Smooth muscle cell of the brain vasculature (primary cell): ENCODE results near the gene ADCY2.

Source experiments
- DNase-seq: peaks from one replicate; pipeline ENCODE4 v3.0.0-alpha.2; 2012; ENCODE audit warnings: low read depth, low spot score

ADCY2 gene

DNA sequence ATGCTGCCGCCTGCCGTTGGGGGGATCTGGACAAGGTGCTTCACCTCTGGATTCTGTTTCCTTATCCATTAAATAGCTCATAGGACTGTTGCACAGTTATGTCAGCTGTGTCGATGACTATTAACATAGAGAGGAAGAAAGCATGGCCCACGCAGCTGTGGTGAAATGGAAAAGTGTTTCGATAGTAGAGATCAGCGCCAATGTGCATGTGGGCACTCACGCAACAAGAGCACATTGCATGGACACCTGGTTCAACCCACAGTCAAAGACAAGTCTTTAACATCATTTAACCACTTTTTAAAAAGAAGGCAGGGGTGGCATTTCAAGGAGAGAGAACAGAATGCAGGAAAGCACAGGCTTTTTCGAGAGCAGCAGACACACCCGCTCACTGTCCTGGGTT lies 107.6 kb downstream of the ADCY2 start:
- DNase-seq, result no peak

DNA sequence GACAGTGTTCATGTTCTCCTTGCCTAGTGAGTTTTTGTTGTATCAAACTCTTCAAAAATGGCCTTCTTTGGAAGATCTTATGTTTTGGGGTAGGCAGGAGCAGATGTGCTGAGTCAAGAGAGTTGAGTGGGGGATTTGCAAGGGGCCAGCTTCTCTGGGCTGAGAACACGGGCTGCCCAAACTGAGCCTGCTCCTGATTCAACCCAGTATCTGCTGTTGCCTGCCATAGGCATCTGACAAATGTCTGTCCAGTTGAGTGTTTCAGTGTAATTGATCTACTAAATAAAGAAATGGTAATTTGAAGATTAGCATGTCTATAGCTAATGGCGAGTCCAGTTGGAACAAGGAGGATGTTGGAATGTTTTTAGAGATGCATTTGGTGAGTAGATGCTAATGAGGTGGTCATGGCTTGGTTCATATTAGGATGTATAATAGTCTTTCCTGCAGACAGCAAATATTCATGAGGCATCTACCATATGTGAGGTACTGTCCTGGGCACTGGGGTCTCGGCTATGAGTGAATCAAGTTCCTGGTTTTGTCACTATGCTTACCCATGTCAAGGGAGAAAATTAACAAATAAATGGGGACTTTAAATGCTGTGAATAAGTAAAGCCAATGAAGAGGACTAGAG lies 119.5 kb downstream of the ADCY2 start:
- no peak for DNase-seq

DNA sequence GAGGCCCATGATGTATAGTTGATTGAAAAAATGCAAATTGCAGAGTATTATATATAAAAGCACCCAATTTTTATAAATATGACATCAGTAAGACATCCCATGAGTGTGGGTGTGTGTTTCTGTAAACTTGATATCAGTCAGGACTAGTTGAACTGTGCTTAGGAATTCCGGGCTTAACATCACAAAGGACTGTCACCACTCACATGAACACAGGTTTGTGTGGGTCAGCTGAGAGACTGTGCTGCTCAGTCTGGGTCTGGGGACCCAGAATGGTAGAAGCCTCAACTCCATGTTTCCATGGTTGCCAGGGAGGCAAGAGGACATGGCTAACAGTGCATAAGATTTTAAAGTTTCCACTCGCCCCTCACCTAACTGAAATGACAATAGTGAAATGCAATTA lies 120.3 kb downstream of the ADCY2 start:
- no peak for DNase-seq

DNA sequence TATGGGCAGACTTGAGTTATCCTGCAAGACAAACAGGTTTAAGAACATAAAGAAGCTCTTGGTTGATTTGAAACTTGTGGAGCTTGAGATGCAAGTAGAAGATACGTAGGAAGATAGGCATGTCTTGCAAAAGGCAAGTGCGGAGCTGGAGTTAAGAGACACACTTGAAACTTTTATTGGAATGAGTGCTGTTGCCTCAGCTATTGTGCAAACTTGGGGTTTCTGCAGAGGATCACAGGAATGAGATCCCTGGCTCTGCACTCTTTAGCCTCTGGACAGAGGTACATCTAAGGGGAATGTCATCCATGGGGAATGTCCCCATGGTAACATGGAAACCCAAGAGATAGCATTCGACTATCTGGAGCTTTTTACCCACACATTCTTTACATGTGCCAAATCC lies 121.1 kb downstream of the ADCY2 start:
- DNase-seq, result no peak

DNA sequence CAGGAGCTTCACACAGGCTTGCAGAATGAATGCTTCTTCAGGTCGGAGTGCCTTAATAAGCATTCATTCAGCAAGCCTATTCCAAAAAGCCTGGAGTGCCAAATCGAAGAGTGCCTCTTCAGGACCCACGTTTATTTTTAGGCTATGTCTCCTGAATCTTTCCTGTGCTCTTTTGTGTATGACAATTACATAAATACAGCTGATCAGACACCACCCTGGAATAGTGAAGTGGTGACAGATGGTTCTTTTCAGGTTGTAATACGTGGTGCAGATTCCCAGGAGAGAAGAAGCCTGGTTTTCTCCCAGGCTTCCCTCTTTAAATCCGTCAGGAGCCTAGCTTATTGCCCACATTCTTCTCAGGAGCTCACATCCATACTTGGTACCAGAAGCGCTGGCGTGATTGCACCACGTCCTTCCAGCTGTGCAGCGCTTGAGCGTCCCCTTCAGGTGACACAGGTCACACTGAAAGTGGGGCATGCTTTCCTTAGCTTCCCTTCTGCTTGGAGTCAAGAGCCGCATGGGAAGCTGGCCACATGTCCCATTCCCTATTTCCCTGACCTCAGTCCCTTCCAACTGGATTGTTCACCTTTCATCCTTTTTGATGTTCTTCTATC lies 123.1 kb downstream of the ADCY2 start:
- DNase-seq, result no peak

- DNase-seq, result no peak
Measured at GRCh38 chr5:7519564-7519963, 123.6 kb downstream of the ADCY2 start.

- no peak for DNase-seq
Measured at GRCh38 chr5:7529880-7530279, 133.9 kb downstream of the ADCY2 start.

- no peak for DNase-seq
Measured at GRCh38 chr5:7533941-7534340, 138.0 kb downstream of the ADCY2 start.

DNA sequence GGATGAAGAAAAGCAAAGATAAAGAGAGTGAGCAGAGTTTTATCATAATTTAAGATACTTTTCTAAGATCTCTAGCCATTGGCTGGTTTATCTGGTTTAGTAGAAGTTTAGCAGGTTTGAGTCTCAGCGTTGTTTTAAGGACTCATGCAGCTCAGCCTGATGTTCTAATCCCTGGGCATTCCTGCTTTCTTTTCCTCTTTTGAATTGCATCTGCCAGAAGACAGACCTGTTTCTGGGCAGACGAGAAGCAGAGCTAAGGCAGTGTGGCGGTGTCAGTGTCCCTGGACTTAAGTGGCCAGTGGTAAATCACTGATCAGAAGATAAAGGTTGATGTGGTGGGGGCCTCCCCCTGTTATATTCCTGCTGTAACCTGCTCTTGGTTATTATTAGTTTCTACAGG lies 138.6 kb downstream of the ADCY2 start:
- no peak for DNase-seq

GRCh38 chr5:7537573-7537972 lies 141.6 kb downstream of the ADCY2 start:
- DNase-seq, result no peak

DNA sequence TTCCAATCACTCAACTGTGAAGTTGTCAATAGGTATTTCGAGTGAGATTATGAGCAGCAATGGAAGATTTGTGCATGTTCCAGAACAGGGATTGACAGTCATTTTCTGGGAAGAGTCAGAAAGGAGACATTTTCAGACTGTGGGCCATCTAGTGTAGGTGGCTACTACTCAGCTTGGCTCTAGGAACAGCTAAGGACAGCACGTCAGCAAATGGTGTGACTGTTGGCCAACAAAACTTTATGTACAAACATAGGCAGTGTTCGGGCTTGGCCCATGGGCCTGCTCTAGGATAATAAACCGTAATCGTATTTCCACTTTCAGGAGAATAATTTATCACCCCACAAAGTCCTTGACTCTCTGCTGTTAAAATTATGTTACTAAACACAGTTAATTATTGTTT lies 143.6 kb downstream of the ADCY2 start:
- no peak for DNase-seq

- DNase-seq, result no peak
Measured at GRCh38 chr5:7540736-7541485, 145.0 kb downstream of the ADCY2 start.

- no peak for DNase-seq
Measured at GRCh38 chr5:7541898-7542297, 146.0 kb downstream of the ADCY2 start.

- no peak for DNase-seq
Measured at GRCh38 chr5:7546555-7546954, 150.6 kb downstream of the ADCY2 start.

DNA sequence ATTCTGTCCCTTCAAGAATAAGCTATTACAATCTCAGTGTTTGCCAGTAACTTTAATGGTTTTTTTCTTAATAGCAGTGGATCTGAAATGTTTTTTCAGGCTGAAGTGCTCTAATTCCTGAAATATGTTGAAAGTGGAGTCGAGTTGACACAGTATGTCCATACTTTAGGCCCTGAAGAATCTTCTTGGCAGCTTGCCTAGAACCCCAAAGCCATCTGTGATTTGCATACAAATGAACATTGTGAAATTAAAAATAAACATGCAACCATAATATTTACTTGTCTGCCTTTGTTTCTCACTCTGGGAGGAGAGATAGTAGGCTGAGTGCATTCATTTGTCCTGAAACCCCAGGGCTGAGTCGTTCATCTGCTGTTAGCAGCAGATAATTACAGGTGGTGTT lies 152.7 kb downstream of the ADCY2 start:
- DNase-seq, result no peak

DNA sequence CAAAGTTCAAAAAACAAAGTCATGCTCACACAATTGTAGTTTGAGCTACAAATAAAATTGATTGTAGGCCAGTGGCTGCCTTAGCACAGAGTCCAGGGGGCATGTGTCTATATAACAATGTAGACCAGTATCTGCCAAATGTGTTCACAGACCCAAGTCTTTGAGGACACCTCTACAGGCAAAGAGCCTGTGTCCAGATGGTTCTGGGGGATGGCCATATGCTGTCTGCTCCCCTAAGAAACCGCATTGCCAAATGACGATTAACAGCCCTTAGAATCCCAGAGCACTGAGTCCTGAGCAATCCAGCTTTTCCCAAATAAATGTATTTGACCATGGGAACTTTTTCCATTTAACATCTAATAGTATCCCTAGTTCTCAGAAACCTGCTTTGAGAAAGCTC lies 169.6 kb downstream of the ADCY2 start:
- DNase-seq, result no peak

GRCh38 chr5:7576023-7576715 lies 180.2 kb downstream of the ADCY2 start:
- no peak for DNase-seq

- DNase-seq, result no peak
Measured at GRCh38 chr5:7577381-7577780, 181.4 kb downstream of the ADCY2 start.

DNA sequence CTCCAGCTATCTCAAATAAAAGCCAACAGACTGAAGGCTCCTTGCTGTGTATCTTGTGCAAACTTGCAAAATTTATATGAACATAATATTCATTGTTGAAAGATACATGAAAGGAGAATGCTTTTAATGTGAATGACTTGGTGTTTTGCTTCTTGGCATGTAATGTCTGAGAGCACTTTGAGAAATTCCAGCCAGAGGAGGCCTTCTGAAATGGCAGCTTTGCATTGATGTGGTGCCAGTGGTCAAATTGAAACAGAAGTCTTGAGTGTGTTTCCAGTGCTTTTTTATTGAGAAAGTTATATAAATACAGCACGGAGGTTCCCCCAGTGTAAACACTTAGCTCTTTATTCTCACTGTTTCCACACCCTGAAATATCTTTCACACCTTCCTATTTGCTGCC lies 182.1 kb downstream of the ADCY2 start:
- DNase-seq, result no peak

- DNase-seq, result no peak
Measured at GRCh38 chr5:7584749-7585148, 188.8 kb downstream of the ADCY2 start.

DNA sequence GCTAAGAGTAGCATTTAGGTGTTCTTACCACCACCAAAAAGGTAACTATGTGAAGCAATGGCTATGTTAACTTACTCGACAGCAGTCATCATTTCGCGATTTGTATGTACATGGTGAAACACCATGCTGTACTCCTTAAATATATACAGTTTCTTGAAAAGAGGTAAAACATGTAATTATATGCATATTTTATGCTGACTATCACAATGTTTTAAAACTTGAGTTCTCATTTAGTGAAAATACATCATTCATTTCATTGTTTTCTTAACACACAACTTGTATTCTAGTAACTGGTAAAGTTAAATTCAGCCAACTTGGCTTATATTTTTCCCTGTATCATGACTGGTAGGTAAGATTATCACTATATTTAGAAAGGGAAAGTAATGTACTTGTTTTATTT lies 189.9 kb downstream of the ADCY2 start:
- no peak for DNase-seq

- DNase-seq, result no peak
Measured at GRCh38 chr5:7586480-7586879, 190.5 kb downstream of the ADCY2 start.

DNA sequence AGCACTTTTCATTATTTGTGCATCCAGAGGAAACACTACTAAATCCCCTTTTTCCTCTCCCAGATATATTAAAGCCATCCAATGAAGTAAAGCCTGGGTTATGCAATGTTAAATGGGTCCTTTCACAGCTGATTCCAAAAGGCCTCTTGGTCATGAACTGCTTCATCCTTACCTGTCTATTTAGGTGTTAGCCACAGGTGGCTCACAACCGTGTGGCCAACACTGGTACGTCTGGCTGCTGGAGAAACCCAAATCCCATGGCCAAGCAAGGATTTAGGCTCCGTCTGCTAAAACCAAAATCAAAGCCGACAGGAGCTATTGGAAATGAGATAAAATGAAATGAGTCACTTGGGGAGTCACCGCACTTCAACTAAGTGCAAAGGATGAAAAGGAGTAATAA lies 193.9 kb downstream of the ADCY2 start:
- DNase-seq, result no peak
